Kidney (tissue), 14 donors: ENCODE measurements around the gene HEPH. TPM values are rescaled to one million over a fixed set of nuclear protein-coding genes. Genes with fewer than 3 reads are reported as not detected.

Experiments used
- DNase-seq, 5 donors: peaks; one replicate each; pipeline ENCODE4 v3.0.0-alpha.2; 2013 to 2020
- FAIRE-seq: peaks from 2 replicates; lab custom pipeline; 2012; peaks lifted over from hg19 to GRCh38; lab: Jason Lieb, UNC
- H3K27ac ChIP-seq, 2 donors: one replicate each; pipeline ENCODE4 v1.7.0; 2013; ENCODE audit warnings: low read depth in 2 of 2, low read length in 2 of 2, inconsistent platforms in 1 of 2
- H3K27me3 ChIP-seq: one replicate; pipeline ENCODE4 v1.7.1; 2013; ENCODE audit warnings: low read length, inconsistent platforms; ENCODE audit not compliant: control insufficient read depth, insufficient read depth
- H3K36me3 ChIP-seq, 3 donors: one replicate each; pipeline versions ENCODE4 v1.7.0 to v1.7.1; 2013; ENCODE audit warnings: low read length in 3 of 3, control low read depth in 1 of 3, inconsistent platforms in 1 of 3; ENCODE audit not compliant: insufficient read depth in 3 of 3, control insufficient read depth in 2 of 3
- H3K4me1 ChIP-seq, 3 donors: one replicate each; pipeline versions ENCODE4 v1.7.0 to v1.7.1; 2013; ENCODE audit warnings: low read length in 3 of 3, inconsistent platforms in 1 of 3, low read depth in 1 of 3; ENCODE audit not compliant: control insufficient read depth in 2 of 3, insufficient read depth in 2 of 3
- H3K4me3 ChIP-seq, 3 donors: one replicate each; pipeline versions ENCODE4 v1.7.0 to v1.8.1; 2013; ENCODE audit warnings: low read length in 3 of 3, control low read depth in 1 of 3, inconsistent platforms in 1 of 3
- H3K9ac ChIP-seq, 3 donors: one replicate each; pipeline versions ENCODE4 v1.7.0 to v1.7.1; 2013; ENCODE audit warnings: low read length in 3 of 3, control low read depth in 1 of 3, inconsistent platforms in 1 of 3
- H3K9me3 ChIP-seq, 3 donors: one replicate each; pipeline versions ENCODE4 v1.7.0 to v1.7.1; 2013; ENCODE audit warnings: low read length in 3 of 3, control low read depth in 1 of 3, inconsistent platforms in 1 of 3; ENCODE audit not compliant: control insufficient read depth in 2 of 3, insufficient read depth in 1 of 3
- intact Hi-C: fragments of 100-400 bp; cut with DNase I; formaldehyde crosslinking; loops from one replicate; pipeline ENCODE4 v1.11.1; 2022
- polyA plus RNA-seq: library from polyadenylated mRNA; stranded (reverse); fragments of 350-450 nt; fragmentation: Illumina TruSeq; extraction: RNeasy Lipid Tissue Mini Kit (QIAGEN cat#74804); gene quantifications from one replicate; pipeline ENCODE4 v1.2.3, GENCODE V29; 2014; ENCODE audit warnings: low read depth, low replicate concordance; ENCODE audit not compliant: insufficient read depth
- total RNA-seq: library from RNA; stranded (reverse); fragmentation: NEBNext Ultra II Directional; extraction: Animal tissue kit (Norgen Biotek cat#: 25700); gene quantifications from one replicate; pipeline ENCODE4 v1.2.1, GENCODE V29; 2021
- TF ChIP-seq, protein P1 (sequence below): IDR thresholded peaks from 3 replicates; pipeline ENCODE4 v1.5.1; 2012; ENCODE audit warnings: mild to moderate bottlenecking, moderate library complexity, borderline replicate concordance; ENCODE audit not compliant: insufficient read depth; ENCODE audit errors: extremely low read depth
- donor health status: control.
- donor health status: control.
- donor health status: control.
- donor health status: control.
- donor health status: control.
- donor health status: DM: yes; HTN: yes; CAD: no.
- donor health status: Normal renal cell carcinoma (clear cell type).

The HEPH gene
- total and polyA plus RNA-seq, 2 donors from 2014 or later, result 6.2 to 14.4 TPM

DNA sequence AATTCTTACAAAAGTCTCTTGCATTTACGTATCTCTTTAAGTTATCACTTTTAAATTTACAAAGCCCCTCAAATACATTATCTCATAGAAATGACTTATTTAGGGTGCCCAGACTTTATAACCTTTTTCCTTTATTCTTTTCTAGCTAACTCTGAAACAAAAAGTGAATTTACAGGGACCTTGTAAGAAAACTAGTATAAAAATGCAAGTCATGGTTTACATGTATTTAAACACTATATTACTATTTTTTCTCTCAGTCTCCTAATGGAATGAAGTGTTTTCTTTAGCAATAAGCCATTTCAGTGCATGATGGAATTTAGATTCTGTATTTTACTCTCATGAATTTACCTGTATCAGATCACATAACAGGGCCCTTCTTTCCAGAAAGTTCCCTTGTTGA is 14.5 kb upstream of the HEPH start:
- Histone ChIP-seq H3K9ac (no peak overlapping the region), H3K27ac (no peak overlapping the region), H3K9me3 (no peaks in the 10 kb centered on the region), H3K4me1 (no peaks in the 10 kb centered on the region), H3K4me3 (no peak overlapping the region), H3K27me3 (no peaks in the 10 kb centered on the region), H3K36me3 (no peaks in the 10 kb centered on the region)
- FAIRE-seq, result no peak
- no peak for DNase-seq
- TF ChIP-seq, protein P1, sequence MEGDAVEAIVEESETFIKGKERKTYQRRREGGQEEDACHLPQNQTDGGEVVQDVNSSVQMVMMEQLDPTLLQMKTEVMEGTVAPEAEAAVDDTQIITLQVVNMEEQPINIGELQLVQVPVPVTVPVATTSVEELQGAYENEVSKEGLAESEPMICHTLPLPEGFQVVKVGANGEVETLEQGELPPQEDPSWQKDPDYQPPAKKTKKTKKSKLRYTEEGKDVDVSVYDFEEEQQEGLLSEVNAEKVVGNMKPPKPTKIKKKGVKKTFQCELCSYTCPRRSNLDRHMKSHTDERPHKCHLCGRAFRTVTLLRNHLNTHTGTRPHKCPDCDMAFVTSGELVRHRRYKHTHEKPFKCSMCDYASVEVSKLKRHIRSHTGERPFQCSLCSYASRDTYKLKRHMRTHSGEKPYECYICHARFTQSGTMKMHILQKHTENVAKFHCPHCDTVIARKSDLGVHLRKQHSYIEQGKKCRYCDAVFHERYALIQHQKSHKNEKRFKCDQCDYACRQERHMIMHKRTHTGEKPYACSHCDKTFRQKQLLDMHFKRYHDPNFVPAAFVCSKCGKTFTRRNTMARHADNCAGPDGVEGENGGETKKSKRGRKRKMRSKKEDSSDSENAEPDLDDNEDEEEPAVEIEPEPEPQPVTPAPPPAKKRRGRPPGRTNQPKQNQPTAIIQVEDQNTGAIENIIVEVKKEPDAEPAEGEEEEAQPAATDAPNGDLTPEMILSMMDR, result no peak
- intact Hi-C loops, result no loop called here

DNA sequence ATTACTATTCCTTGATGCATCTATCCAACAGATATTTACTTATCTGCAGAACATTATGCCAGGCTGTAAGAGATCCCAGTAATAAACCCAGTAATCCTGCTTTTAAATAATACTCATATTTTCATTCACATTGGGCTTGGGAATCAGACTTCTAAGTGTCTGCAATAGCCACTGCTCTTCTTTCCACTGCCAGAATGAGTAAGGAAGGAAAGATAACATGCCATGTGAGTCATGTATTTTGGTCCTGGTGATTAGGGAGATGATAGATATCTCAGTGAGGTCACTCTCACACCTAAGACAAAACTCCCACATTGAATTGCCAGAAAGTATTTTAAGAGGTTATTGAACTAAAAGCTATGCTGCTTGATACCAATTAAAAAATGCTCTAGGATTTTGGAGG is 13.9 kb upstream of the HEPH start:
- TF ChIP-seq, protein P1, result no peak
- Histone ChIP-seq H3K36me3 (no peaks in the 10 kb centered on the region), H3K4me1 (no peaks in the 10 kb centered on the region), H3K4me3 (no peak overlapping the region), H3K9ac (no peak overlapping the region), H3K9me3 (no peaks in the 10 kb centered on the region), H3K27me3 (no peaks in the 10 kb centered on the region), H3K27ac (no peak overlapping the region)
- intact Hi-C loops, result no loop called here
- DNase-seq (no peak), FAIRE-seq (no peak)

DNA sequence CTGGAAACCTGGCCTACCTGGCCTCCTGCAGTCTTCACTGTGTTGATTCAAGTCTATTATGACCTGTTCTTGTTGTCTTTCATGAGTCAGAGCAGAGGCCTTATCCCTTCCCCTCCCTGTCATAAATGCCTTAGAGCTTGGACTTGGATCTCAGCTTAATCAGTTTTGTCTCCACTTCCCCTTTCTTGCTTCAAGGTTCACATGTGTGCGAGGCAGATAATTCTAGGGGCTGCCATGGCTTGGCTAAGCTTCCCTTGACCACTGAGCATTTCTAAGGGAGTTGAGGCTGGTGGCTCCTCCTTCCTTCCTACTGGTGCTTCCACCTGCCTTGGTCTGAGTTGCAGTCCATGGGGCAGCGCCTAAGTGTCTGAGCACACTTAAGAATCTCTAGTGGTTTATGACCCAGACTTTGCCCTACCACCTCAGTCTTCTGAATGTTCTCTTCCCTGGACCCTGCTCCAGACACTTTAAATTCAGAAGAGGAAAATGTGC is 1.7 kb upstream of the HEPH start:
- TF ChIP-seq, protein P1, result no peak
- H3K27me3 ChIP-seq, result no peaks in the 10 kb centered on the region
- DNase-seq (no peak), FAIRE-seq (no peak)
- H3K4me1 ChIP-seq, result no peaks in the 10 kb centered on the region
- H3K27ac ChIP-seq, result no peak overlapping the region
- H3K9me3 ChIP-seq, result no peaks in the 10 kb centered on the region
- no peaks in the 10 kb centered on the region for H3K36me3 ChIP-seq
- H3K4me3 ChIP-seq, result no peak overlapping the region
- intact Hi-C loops, result no loop called here
- H3K9ac ChIP-seq, result no peak overlapping the region

DNA sequence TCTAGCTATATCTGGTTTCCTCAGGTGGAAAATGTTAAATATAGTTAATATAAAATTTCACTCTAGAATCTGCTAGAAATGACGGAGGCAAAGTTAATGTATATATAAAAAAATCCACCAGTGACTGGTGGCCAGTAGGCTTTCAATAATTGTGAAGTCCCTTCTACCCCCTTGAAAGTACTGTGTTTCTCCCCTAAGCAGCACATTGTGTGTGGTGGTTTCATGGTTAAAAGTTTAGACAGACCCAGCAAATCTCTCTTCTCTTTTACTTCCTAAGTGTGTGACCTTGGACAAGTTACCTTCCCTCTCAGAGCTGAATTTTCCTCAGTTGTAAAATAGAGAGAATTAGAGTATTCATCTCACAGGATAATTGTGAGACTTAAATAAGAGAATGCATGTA is 600 bp upstream of the HEPH start:
- Histone ChIP-seq H3K9ac (no peak overlapping the region), H3K27ac (no peak overlapping the region), H3K4me1 (no peaks in the 10 kb centered on the region), H3K4me3 (no peak overlapping the region), H3K27me3 (no peaks in the 10 kb centered on the region), H3K9me3 (no peaks in the 10 kb centered on the region), H3K36me3 (no peaks in the 10 kb centered on the region)
- no peak for DNase-seq
- intact Hi-C loops, result no loop called here
- FAIRE-seq, result no peak
- TF ChIP-seq, protein P1, result no peak
